ENCODE measurements around the gene EPHB2. TPM values are rescaled to one million over a fixed set of nuclear protein-coding genes. Genes with fewer than 3 reads are reported as not detected.
"Not testable (repeated sequence)": the region's sequence is repeated elsewhere in the genome, so short reads cannot be mapped to it uniquely, and the experiment has no call there.

Gene EPHB2
- total and polyA plus RNA-seq, 2 donors (not counting 1 experiment from before 2014, with no cell fraction given): 0.07 to 0.39 TPM

DNA sequence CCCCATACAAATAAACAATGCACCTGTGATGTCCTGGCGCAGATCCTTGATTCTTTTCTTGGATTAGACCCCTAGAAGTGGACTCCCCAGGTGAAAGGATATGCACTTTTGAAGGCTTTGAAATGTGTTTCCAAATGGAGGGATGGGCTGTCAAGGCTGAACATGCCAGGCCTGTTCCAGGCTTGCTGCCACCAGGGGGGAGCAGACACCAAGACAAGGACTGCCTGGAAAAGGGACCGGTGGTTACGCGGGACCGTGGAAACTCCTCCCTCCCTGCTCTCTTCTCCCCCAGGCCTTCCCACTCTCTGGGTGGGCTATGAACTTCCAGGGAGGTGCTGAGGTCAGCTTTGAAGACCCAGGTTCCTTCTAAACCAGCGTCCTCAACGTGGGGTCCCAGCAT lies 44.9 kb upstream of the EPHB2 start:
- no peak overlapping the region for H2AFZ ChIP-seq (ENCODE audit: insufficient read depth, low read depth, low read length, poor library complexity, severe bottlenecking)
- DNase-seq (no peak), ATAC-seq (ENCODE audit: low read depth) (no peak)
- no peaks in the 10 kb centered on the region for H3K79me2 ChIP-seq (ENCODE audit: control insufficient read depth, insufficient read depth, low read length)
- H3K27me3 Mint-ChIP-seq: peaks cover 25% of the 10 kb centered on the region
- H3K4me2 ChIP-seq (replicated peaks; ENCODE audit: low read depth, low read length, poor library complexity, severe bottlenecking): no peak overlapping the region
- H3K4me1 Mint-ChIP-seq: no peaks in the 10 kb centered on the region
- no peak overlapping the region for H3K9ac ChIP-seq (ENCODE audit: low read length)
- no peak overlapping the region for H3K27ac ChIP-seq (ENCODE audit: low read length in 2 of 2)
- no peak overlapping the region for H3K4me3 ChIP-seq (ENCODE audit: control extremely low read depth in 1 of 5, extremely low read depth in 1 of 5, insufficient read depth in 1 of 5, low read depth in 2 of 5, low read length in 4 of 5)
- H3K4me3 Mint-ChIP-seq: no peak overlapping the region
- TF ChIP-seq, protein P1, sequence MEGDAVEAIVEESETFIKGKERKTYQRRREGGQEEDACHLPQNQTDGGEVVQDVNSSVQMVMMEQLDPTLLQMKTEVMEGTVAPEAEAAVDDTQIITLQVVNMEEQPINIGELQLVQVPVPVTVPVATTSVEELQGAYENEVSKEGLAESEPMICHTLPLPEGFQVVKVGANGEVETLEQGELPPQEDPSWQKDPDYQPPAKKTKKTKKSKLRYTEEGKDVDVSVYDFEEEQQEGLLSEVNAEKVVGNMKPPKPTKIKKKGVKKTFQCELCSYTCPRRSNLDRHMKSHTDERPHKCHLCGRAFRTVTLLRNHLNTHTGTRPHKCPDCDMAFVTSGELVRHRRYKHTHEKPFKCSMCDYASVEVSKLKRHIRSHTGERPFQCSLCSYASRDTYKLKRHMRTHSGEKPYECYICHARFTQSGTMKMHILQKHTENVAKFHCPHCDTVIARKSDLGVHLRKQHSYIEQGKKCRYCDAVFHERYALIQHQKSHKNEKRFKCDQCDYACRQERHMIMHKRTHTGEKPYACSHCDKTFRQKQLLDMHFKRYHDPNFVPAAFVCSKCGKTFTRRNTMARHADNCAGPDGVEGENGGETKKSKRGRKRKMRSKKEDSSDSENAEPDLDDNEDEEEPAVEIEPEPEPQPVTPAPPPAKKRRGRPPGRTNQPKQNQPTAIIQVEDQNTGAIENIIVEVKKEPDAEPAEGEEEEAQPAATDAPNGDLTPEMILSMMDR (IDR thresholded peaks at IDR 0.05): no peak
- TF ChIP-seq EZH2 (IDR thresholded peaks at IDR 0.05; ENCODE audit: borderline replicate concordance, insufficient read depth, low read depth, low read length, poor library complexity, severe bottlenecking): no peak
- H3K36me3 ChIP-seq (replicated peaks in 1 of 2; ENCODE audit: control extremely low read depth in 1 of 2, control insufficient read depth in 1 of 2, extremely low read depth in 1 of 2, insufficient read depth in 2 of 2, low read length in 1 of 2): no peaks in the 10 kb centered on the region
- H3K9me3 Mint-ChIP-seq (ENCODE audit: insufficient read depth): no peaks in the 10 kb centered on the region
- H3K9me3 ChIP-seq (ENCODE audit: control extremely low read depth in 1 of 3, control insufficient read depth in 2 of 3, insufficient read depth in 1 of 3, low read length in 2 of 3): no peaks in the 10 kb centered on the region
- no peak overlapping the region for H3K27ac Mint-ChIP-seq
- intact Hi-C loops (cut with micrococcal nuclease): no loop called here
- H4K20me1 ChIP-seq (ENCODE audit: control insufficient read depth, insufficient read depth, low read length, poor library complexity, severe bottlenecking): no peaks in the 10 kb centered on the region
- no peaks in the 10 kb centered on the region for H3K27me3 ChIP-seq (replicated peaks in 1 of 4; ENCODE audit: control extremely low read depth in 1 of 4, control insufficient read depth in 3 of 4, insufficient read depth in 4 of 4, low read length in 3 of 4)
- no peaks in the 10 kb centered on the region for H3K4me1 ChIP-seq (ENCODE audit: control insufficient read depth in 2 of 2, insufficient read depth in 2 of 2, low read length in 2 of 2)
- CTCF ChIA-PET: no interaction called here
- WGBS (ENCODE audit: insufficient coverage): 37% methylated on average over 2 of the region's 7 CpGs
- POLR2A ChIA-PET: no interaction called here

DNA sequence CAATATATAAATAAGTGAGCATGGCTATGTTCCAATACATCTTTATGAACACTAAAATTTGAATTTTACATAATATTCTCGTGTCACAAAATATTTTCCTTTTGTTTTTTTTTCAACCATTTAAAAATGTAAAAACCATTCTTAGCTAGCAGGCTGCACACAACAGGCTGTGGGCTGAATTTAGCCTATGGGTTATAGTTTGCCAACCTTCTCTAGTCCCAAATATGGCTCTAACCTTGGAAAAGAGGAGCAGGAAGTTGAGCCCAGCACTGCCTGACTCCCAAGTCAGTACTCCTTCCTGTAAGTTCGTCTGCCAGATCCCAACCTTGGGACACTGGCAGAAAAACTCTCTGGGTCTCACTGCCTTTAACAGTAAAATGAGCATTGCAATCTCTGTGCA lies 44.2 kb upstream of the EPHB2 start:
- no peak overlapping the region for H3K4me3 ChIP-seq (ENCODE audit: control extremely low read depth in 1 of 5, extremely low read depth in 1 of 5, insufficient read depth in 1 of 5, low read depth in 2 of 5, low read length in 4 of 5)
- POLR2A ChIA-PET: no interaction called here
- no peaks in the 10 kb centered on the region for H4K20me1 ChIP-seq (ENCODE audit: control insufficient read depth, insufficient read depth, low read length, poor library complexity, severe bottlenecking)
- H3K9ac ChIP-seq (ENCODE audit: low read length): no peak overlapping the region
- no peaks in the 10 kb centered on the region for H3K4me1 ChIP-seq (ENCODE audit: control insufficient read depth in 2 of 2, insufficient read depth in 2 of 2, low read length in 2 of 2)
- H3K4me3 Mint-ChIP-seq: no peak overlapping the region
- no peak overlapping the region for H3K4me2 ChIP-seq (replicated peaks; ENCODE audit: low read depth, low read length, poor library complexity, severe bottlenecking)
- no peaks in the 10 kb centered on the region for H3K9me3 ChIP-seq (ENCODE audit: control extremely low read depth in 1 of 3, control insufficient read depth in 2 of 3, insufficient read depth in 1 of 3, low read length in 2 of 3)
- CTCF ChIA-PET: no interaction called here
- ATAC-seq (ENCODE audit: low read depth): no peak
- H3K27me3 ChIP-seq (replicated peaks in 1 of 4; ENCODE audit: control extremely low read depth in 1 of 4, control insufficient read depth in 3 of 4, insufficient read depth in 4 of 4, low read length in 3 of 4): no peaks in the 10 kb centered on the region
- no peaks in the 10 kb centered on the region for H3K79me2 ChIP-seq (ENCODE audit: control insufficient read depth, insufficient read depth, low read length)
- peaks cover 26% of the 10 kb centered on the region for H3K27me3 Mint-ChIP-seq
- H3K27ac Mint-ChIP-seq: no peak overlapping the region
- no peaks in the 10 kb centered on the region for H3K36me3 ChIP-seq (replicated peaks in 1 of 2; ENCODE audit: control extremely low read depth in 1 of 2, control insufficient read depth in 1 of 2, extremely low read depth in 1 of 2, insufficient read depth in 2 of 2, low read length in 1 of 2)
- H2AFZ ChIP-seq (ENCODE audit: insufficient read depth, low read depth, low read length, poor library complexity, severe bottlenecking): no peak overlapping the region
- TF ChIP-seq, protein P1 (IDR thresholded peaks at IDR 0.05): no peak
- no peak for TF ChIP-seq EZH2 (IDR thresholded peaks at IDR 0.05; ENCODE audit: borderline replicate concordance, insufficient read depth, low read depth, low read length, poor library complexity, severe bottlenecking)
- no peak for DNase-seq
- no peaks in the 10 kb centered on the region for H3K4me1 Mint-ChIP-seq
- H3K9me3 Mint-ChIP-seq (ENCODE audit: insufficient read depth): no peaks in the 10 kb centered on the region
- no peak overlapping the region for H3K27ac ChIP-seq (ENCODE audit: low read length in 2 of 2)
- intact Hi-C loops (cut with micrococcal nuclease): no loop called here
- 56% methylated on average over 1 of the region's 2 CpGs for WGBS (ENCODE audit: insufficient coverage)

DNA sequence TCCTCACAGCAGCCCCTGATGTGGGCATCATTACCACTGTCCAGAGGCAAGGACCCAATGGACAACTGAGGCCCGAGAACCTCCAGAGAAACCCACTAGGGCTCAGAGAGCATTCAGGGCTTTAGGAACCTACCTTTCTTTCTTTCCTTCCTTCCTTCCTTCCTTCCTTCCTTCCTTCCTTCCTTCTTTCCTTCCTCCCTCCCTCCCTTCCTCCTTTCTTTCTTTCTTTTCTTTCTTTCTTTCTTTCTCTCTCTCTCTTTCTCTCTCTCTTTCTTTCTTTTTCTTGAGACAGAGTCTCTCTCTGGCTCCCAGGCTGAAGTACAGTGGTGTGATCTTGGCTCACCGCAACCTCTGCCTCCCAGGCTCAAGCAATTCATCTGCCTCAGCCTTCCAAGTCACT lies 41.8 kb upstream of the EPHB2 start:
- DNase-seq; H3K9ac ChIP-seq (ENCODE audit: low read length); H2AFZ ChIP-seq (ENCODE audit: insufficient read depth, low read depth, low read length, poor library complexity, severe bottlenecking); H3K4me3 Mint-ChIP-seq; H3K36me3 ChIP-seq (replicated peaks in 1 of 2; ENCODE audit: control extremely low read depth in 1 of 2, control insufficient read depth in 1 of 2, extremely low read depth in 1 of 2, insufficient read depth in 2 of 2, low read length in 1 of 2); H3K27ac ChIP-seq (ENCODE audit: low read length in 2 of 2); H3K4me3 ChIP-seq (ENCODE audit: control extremely low read depth in 1 of 5, extremely low read depth in 1 of 5, insufficient read depth in 1 of 5, low read depth in 2 of 5, low read length in 4 of 5); H3K9me3 ChIP-seq (ENCODE audit: control extremely low read depth in 1 of 3, control insufficient read depth in 2 of 3, insufficient read depth in 1 of 3, low read length in 2 of 3); POLR2A ChIA-PET; H3K4me1 Mint-ChIP-seq; H3K4me1 ChIP-seq (ENCODE audit: control insufficient read depth in 2 of 2, insufficient read depth in 2 of 2, low read length in 2 of 2); H3K27ac Mint-ChIP-seq; intact Hi-C loops (cut with micrococcal nuclease); H4K20me1 ChIP-seq (ENCODE audit: control insufficient read depth, insufficient read depth, low read length, poor library complexity, severe bottlenecking); H3K79me2 ChIP-seq (ENCODE audit: control insufficient read depth, insufficient read depth, low read length); H3K9me3 Mint-ChIP-seq (ENCODE audit: insufficient read depth); ATAC-seq (ENCODE audit: low read depth); CTCF ChIA-PET; H3K4me2 ChIP-seq (replicated peaks; ENCODE audit: low read depth, low read length, poor library complexity, severe bottlenecking): not testable (repeated sequence)
- peaks cover 0 to 18% (median 2%) of the 10 kb centered on the region in 4 experiments for H3K27me3 ChIP-seq (replicated peaks in 1 of 4; ENCODE audit: control extremely low read depth in 1 of 4, control insufficient read depth in 3 of 4, insufficient read depth in 4 of 4, low read length in 3 of 4)
- peaks cover 36% of the 10 kb centered on the region for H3K27me3 Mint-ChIP-seq
- WGBS (ENCODE audit: insufficient coverage): 78% methylated on average over 1 of the region's 2 CpGs

Measured in B cell (primary cell).